SH-SY5Y (cell line): ENCODE data around the gene ADM.

Source experiments
- GATA2 ChIP-seq: IDR thresholded peaks from 2 replicates; pipeline ENCODE4 v1.6.1; 2011; ENCODE audit warnings: mild to moderate bottlenecking, low read depth, low read length
- GATA3 ChIP-seq: IDR thresholded peaks from 2 replicates; pipeline ENCODE4 v1.6.1; 2011; ENCODE audit warnings: low read depth, mild to moderate bottlenecking, low read length, moderate library complexity

DNA sequence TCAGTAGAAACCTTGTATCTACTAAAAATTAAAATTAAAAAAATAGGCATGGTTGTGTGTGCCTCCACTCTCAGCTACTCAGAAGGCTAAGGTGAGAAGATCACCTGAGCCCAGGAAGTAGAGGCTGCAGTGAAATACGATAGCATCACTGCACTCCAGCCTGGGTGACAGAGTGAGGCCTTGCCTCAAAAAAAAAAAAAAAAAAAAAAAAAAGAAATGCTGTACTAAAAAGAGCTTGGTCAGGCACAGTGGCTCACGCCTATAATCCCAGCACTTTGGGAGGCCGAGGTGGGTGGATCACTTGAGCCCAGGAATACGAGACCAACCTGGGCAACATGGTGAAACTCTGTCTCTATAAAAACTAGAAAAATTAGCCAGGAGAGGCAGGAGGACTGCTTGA is 47.4 kb upstream of the ADM start:
- TF ChIP-seq GATA2 (no peak), GATA3 (no peak)
